GM19395 (cell line): Measurements from ENCODE around the gene TEX38.

Experiments
- ATAC-seq: cut with Tn5 transposase; IDR thresholded peaks from one replicate; pipeline ENCODE4 v1.9.1; 2021; ENCODE audit warnings: mild to moderate bottlenecking, moderate library complexity; ENCODE audit not compliant: unreplicated experiment

Gene TEX38

DNA sequence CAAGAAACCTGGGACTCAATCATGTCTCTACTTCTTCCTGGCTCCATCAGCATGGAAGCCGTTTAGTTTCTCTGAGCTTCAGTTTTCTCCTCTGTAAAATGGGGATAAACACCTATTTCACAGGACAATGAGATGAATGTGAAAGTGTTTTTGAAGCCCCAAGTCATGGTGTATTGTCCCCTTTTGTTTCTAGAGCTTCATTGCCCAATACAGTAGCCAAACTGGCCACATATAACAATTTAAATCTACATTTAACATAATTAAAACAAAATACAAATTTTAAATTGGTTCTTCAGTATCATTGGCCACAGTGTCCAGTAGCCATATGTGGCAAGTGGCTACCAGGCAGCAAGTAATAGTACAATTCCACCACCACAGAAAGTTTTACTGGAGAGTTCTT lies 49.5 kb downstream of the TEX38 start:
- no peak for ATAC-seq

DNA sequence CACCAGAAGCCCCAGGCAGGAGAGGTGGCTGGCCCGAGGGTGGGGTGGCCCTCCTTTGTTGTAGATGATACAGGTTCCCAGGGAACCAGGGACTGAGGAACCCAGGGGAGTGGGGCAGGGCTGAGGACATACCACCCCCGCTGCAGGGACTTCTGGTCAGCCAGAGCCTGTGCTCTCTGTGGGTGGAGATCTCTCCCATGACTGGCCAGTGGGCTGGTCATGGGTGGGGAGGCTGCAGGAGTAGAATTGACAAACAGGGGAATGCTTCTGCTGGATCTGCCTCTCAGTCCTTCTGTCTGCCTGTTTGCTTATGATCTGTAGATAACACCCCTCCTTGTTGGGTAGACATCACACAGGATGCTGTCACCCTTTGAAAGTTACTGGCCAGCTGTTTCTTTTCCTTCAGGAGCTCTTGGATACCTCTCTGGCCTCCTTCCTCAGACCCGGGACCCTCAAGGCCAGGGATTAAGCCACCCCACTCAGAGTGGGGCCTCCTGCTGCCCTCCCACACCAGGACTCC lies 50.1 kb downstream of the TEX38 start:
- no peak for ATAC-seq
